Liver (tissue), 9 donors: Measurements from ENCODE around the gene OGFOD3. TPM values are rescaled to one million over a fixed set of nuclear protein-coding genes. Genes with fewer than 3 reads are reported as not detected.

Source experiments
- DNase-seq: peaks from one replicate; pipeline ENCODE4 v3.0.0-alpha.2; 2017; ENCODE audit warnings: low spot score
- H3K27ac ChIP-seq, 2 donors: one replicate each; pipeline ENCODE4 v1.7.0; 2013; ENCODE audit warnings: inconsistent platforms in 2 of 2, low read length in 2 of 2, control low read depth in 1 of 2, low read depth in 1 of 2, mild to moderate bottlenecking in 1 of 2
- H3K27me3 ChIP-seq, 4 donors: one replicate each; pipeline versions ENCODE4 v1.6.1 to v1.7.0; 2013; ENCODE audit warnings: low read length in 3 of 4, inconsistent platforms in 1 of 4, mild to moderate bottlenecking in 1 of 4, moderate library complexity in 1 of 4; ENCODE audit not compliant: control insufficient read depth in 4 of 4, insufficient read depth in 4 of 4
- H3K36me3 ChIP-seq, 4 donors: one replicate each; pipeline versions ENCODE4 v1.6.1 to v1.7.0; 2013; ENCODE audit warnings: low read length in 3 of 4, mild to moderate bottlenecking in 3 of 4, low read depth in 1 of 4, moderate library complexity in 1 of 4; ENCODE audit not compliant: control insufficient read depth in 4 of 4, insufficient read depth in 3 of 4
- H3K4me1 ChIP-seq, 4 donors: one replicate each; pipeline versions ENCODE4 v1.6.1 to v1.7.0; 2013; ENCODE audit warnings: low read length in 3 of 4, mild to moderate bottlenecking in 3 of 4, moderate library complexity in 1 of 4; ENCODE audit not compliant: control insufficient read depth in 4 of 4, insufficient read depth in 4 of 4
- H3K4me3 ChIP-seq, 3 donors: one replicate each; pipeline versions ENCODE4 v1.6.1 to v1.7.0; 2013; ENCODE audit warnings: low read length in 3 of 3, control low read depth in 1 of 3, low read depth in 1 of 3, mild to moderate bottlenecking in 1 of 3
- H3K9ac ChIP-seq, 2 donors: one replicate each; pipeline ENCODE4 v1.7.0; 2013; ENCODE audit warnings: low read length in 2 of 2, mild to moderate bottlenecking in 2 of 2, moderate library complexity in 2 of 2, control low read depth in 1 of 2, low read depth in 1 of 2
- H3K9me3 ChIP-seq, 4 donors: one replicate each; pipeline versions ENCODE4 v1.6.1 to v1.7.0; 2013; ENCODE audit warnings: low read length in 3 of 4; ENCODE audit not compliant: control insufficient read depth in 4 of 4
- CTCF ChIP-seq: fragments of 150-350 bp; IDR thresholded peaks from 2 replicates; pipeline ENCODE4 v1.5.1; 2017; ENCODE audit warnings: improper control_type of control experiment, low read depth, low read length; ENCODE audit not compliant: missing input control
- EGR1 ChIP-seq, 2 donors: IDR thresholded peaks; 2 replicates each; pipeline ENCODE4 v1.6.1; 2016 to 2018; ENCODE audit warnings: antibody characterized with exemption in 2 of 2, low read depth in 2 of 2
- FOXA1 ChIP-seq: IDR thresholded peaks from 2 replicates; pipeline ENCODE4 v1.6.1; 2016; ENCODE audit warnings: antibody characterized with exemption
- FOXA2 ChIP-seq: IDR thresholded peaks from 2 replicates; pipeline ENCODE4 v1.6.1; 2016; ENCODE audit warnings: antibody characterized with exemption
- GABPA ChIP-seq, 2 donors: IDR thresholded peaks in 1 of 2; conservative IDR thresholded peaks in 1 of 2; 2 replicates each; pipeline ENCODE4 v1.6.1; 2016; ENCODE audit warnings: antibody characterized with exemption in 2 of 2, mild to moderate bottlenecking in 1 of 2, moderate library complexity in 1 of 2
- HNF4A ChIP-seq, 2 donors: conservative IDR thresholded peaks; 2 replicates each; pipeline ENCODE4 v1.6.1; 2016; ENCODE audit warnings: antibody characterized with exemption in 2 of 2, mild to moderate bottlenecking in 2 of 2
- HNF4G ChIP-seq: IDR thresholded peaks from 2 replicates; pipeline ENCODE4 v1.6.1; 2016; ENCODE audit warnings: antibody characterized with exemption
- JUND ChIP-seq, 2 donors: IDR thresholded peaks; 2 replicates each; pipeline ENCODE4 v1.6.1; 2016; ENCODE audit warnings: antibody characterized with exemption in 2 of 2
- NR2F2 ChIP-seq: IDR thresholded peaks from 2 replicates; pipeline ENCODE4 v1.6.1; 2016; ENCODE audit warnings: antibody characterized with exemption
- RAD21 ChIP-seq, 2 donors: IDR thresholded peaks; 2 replicates each; pipeline ENCODE4 v1.6.1; 2016; ENCODE audit warnings: antibody characterized with exemption in 2 of 2, mild to moderate bottlenecking in 2 of 2
- RXRA ChIP-seq, 2 donors: IDR thresholded peaks; 2 replicates each; pipeline ENCODE4 v1.6.1; 2017 to 2018; ENCODE audit warnings: antibody characterized with exemption in 2 of 2, mild to moderate bottlenecking in 1 of 2
- SP1 ChIP-seq: IDR thresholded peaks from 2 replicates; pipeline ENCODE4 v1.6.1; 2018; ENCODE audit warnings: antibody characterized with exemption, mild to moderate bottlenecking
- YY1 ChIP-seq: IDR thresholded peaks from 2 replicates; pipeline ENCODE4 v1.6.1; 2016; ENCODE audit warnings: antibody characterized with exemption, mild to moderate bottlenecking
- WGBS: extraction: QIAGEN DNeasy Blood & Tissue Kit; methylation state at CpG from one replicate; pipeline ENCODE4 v1.1.7; 2013; 5-methylcytosine and 5-hydroxymethylcytosine counted together
- polyA plus RNA-seq, 2 donors: library from polyadenylated mRNA; stranded (reverse) in 1 of 2; unstranded in 1 of 2; fragments of 200-250 nt in 1 of 2; fragments of >200 nt in 1 of 2; fragmentation: Nextera tagmentation in 1 of 2; extraction: Ambion mirVana in 1 of 2; gene quantifications; one replicate each; pipeline versions ENCODE4 v1.2.1 to v1.2.3, GENCODE V29; 2013 to 2015
- total RNA-seq, 2 donors: library from RNA; depleted of rRNA; stranded (reverse); fragments of >200 nt; gene quantifications; one replicate each; pipeline ENCODE4 v1.2.3, GENCODE V29; 2014
- TF ChIP-seq, protein P1 (sequence below): IDR thresholded peaks from 2 replicates; pipeline ENCODE4 v1.6.1; 2016; ENCODE audit warnings: antibody characterized with exemption
- TF ChIP-seq, protein P2 (sequence below): IDR thresholded peaks from 2 replicates; pipeline ENCODE4 v1.6.1; 2016; ENCODE audit warnings: antibody characterized with exemption, mild to moderate bottlenecking
- TF ChIP-seq, protein P3 (sequence below): IDR thresholded peaks from 2 replicates; pipeline ENCODE4 v1.6.1; 2016; ENCODE audit warnings: antibody characterized with exemption
- donor health status: healthy.
- donor health status: healthy.
- donor health status: healthy.
- donor health status: healthy.
- donor health status: healthy.

Gene OGFOD3
- total and polyA plus RNA-seq, 4 donors: 15.0 to 23.2 (median 18.5) TPM

- no peak overlapping the region for H3K4me3 ChIP-seq
- peaks cover 0 to 5% (median 0%) of the 10 kb centered on the region in 4 donors for H3K27me3 ChIP-seq
- WGBS: 60% methylated on average over 23 of the region's 23 CpGs
- peaks cover 18 to 27% (median 21%) of the 10 kb centered on the region in 4 donors for H3K4me1 ChIP-seq
- TF ChIP-seq FOXA1 (no peak), NR2F2 (no peak), RXRA (IDR thresholded peaks at IDR 0.05) (no peak), GABPA (IDR thresholded peaks at IDR 0.05 in 1 of 2, conservative IDR thresholded peaks at IDR 0.05 in 1 of 2) (no peak), HNF4G (no peak), YY1 (no peak), CTCF (no peak), JUND (IDR thresholded peaks at IDR 0.05) (no peak), EGR1 (IDR thresholded peaks at IDR 0.05; ENCODE audit: low read depth in 2 of 2) (no peak), HNF4A (conservative IDR thresholded peaks at IDR 0.05) (no peak), RAD21 (IDR thresholded peaks at IDR 0.05) (no peak), SP1 (no peak), FOXA2 (no peak)
- TF ChIP-seq, protein P1, sequence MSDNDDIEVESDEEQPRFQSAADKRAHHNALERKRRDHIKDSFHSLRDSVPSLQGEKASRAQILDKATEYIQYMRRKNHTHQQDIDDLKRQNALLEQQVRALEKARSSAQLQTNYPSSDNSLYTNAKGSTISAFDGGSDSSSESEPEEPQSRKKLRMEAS: no peak
- TF ChIP-seq, protein P2, sequence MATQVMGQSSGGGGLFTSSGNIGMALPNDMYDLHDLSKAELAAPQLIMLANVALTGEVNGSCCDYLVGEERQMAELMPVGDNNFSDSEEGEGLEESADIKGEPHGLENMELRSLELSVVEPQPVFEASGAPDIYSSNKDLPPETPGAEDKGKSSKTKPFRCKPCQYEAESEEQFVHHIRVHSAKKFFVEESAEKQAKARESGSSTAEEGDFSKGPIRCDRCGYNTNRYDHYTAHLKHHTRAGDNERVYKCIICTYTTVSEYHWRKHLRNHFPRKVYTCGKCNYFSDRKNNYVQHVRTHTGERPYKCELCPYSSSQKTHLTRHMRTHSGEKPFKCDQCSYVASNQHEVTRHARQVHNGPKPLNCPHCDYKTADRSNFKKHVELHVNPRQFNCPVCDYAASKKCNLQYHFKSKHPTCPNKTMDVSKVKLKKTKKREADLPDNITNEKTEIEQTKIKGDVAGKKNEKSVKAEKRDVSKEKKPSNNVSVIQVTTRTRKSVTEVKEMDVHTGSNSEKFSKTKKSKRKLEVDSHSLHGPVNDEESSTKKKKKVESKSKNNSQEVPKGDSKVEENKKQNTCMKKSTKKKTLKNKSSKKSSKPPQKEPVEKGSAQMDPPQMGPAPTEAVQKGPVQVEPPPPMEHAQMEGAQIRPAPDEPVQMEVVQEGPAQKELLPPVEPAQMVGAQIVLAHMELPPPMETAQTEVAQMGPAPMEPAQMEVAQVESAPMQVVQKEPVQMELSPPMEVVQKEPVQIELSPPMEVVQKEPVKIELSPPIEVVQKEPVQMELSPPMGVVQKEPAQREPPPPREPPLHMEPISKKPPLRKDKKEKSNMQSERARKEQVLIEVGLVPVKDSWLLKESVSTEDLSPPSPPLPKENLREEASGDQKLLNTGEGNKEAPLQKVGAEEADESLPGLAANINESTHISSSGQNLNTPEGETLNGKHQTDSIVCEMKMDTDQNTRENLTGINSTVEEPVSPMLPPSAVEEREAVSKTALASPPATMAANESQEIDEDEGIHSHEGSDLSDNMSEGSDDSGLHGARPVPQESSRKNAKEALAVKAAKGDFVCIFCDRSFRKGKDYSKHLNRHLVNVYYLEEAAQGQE: no peak
- TF ChIP-seq, protein P3, sequence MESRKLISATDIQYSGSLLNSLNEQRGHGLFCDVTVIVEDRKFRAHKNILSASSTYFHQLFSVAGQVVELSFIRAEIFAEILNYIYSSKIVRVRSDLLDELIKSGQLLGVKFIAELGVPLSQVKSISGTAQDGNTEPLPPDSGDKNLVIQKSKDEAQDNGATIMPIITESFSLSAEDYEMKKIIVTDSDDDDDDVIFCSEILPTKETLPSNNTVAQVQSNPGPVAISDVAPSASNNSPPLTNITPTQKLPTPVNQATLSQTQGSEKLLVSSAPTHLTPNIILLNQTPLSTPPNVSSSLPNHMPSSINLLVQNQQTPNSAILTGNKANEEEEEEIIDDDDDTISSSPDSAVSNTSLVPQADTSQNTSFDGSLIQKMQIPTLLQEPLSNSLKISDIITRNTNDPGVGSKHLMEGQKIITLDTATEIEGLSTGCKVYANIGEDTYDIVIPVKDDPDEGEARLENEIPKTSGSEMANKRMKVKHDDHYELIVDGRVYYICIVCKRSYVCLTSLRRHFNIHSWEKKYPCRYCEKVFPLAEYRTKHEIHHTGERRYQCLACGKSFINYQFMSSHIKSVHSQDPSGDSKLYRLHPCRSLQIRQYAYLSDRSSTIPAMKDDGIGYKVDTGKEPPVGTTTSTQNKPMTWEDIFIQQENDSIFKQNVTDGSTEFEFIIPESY: no peak
- H3K9ac ChIP-seq: no peak overlapping the region
- H3K9me3 ChIP-seq: no peaks in the 10 kb centered on the region
- no peak for DNase-seq
- H3K36me3 ChIP-seq: no peaks in the 10 kb centered on the region
- H3K27ac ChIP-seq: no peak overlapping the region
These were observed 37.3 kb downstream of the OGFOD3 start for GRCh38 chr17:82380860-82381702.
